ENCODE results near the gene IPP. TPM values are rescaled to one million over a fixed set of nuclear protein-coding genes. Genes with fewer than 3 reads are reported as not detected.
"Not testable (repeated sequence)": the region's sequence is repeated elsewhere in the genome, so short reads cannot be mapped to it uniquely, and the experiment has no call there.

Gene IPP
- 20.9 TPM for total RNA-seq

- peak; percentile 97 for DNase-seq (ENCODE audit: low spot score)
Observed at GRCh38 chr1:45750298-45751038, at the start of gene IPP. TSS of gene IPP (minus strand) at chr1:45750653. CDS start at chr1:45746411, 4,242 bp downstream.

GRCh38 chr1:45796946-45797345 is 46.5 kb upstream of the IPP start:
- DNase-seq (ENCODE audit: low spot score) = no peak

DNA sequence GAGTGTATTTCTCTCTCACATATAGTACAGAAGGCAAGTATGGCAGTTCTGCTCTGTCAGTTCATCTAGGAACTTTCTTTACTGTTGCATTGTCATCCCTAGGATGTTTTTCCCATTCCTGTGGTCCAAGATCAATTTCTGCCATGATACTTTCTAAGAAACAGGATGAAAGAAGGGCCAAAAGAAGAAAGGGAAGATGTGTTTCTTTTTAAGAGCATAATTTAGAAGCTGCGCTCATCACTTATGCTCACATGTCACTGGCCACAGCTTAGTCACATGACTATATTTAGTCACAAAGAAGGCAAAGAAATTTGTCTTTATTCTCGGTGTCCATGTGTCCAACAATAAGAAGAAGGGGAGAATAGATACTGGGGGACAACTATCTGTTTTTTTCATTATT is 45.9 kb upstream of the IPP start:
- no peak for DNase-seq (ENCODE audit: low spot score)

- DNase-seq (ENCODE audit: low spot score) = no peak
Observed at GRCh38 chr1:45793942-45794604, 43.6 kb upstream of the IPP start.

- DNase-seq (ENCODE audit: low spot score) = no peak
Observed at GRCh38 chr1:45792744-45793143, 42.3 kb upstream of the IPP start.

DNA sequence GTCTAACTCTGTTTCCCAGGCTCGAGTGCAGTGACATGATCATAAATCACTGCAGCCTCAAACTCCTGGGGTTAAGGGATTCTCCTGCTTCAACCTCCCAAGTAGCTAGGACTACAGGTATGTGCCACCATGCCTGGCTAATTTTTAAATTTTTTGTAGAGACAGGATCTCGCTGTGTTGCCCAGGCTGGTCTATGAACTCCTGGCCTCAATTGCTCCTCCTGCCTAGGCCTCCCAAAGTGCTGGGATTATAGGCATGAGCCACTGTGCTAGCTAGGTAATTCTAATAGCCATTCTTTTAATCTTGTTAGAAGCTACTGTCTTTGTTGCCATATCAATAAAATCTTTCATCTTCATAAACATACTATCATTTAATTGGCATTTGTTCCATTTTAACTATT is 39.1 kb upstream of the IPP start:
- DNase-seq (ENCODE audit: low spot score) = no peak

- no peak for DNase-seq (ENCODE audit: low spot score)
Observed at GRCh38 chr1:45787905-45788304, 37.5 kb upstream of the IPP start.

- DNase-seq (ENCODE audit: low spot score) = no peak
Observed at GRCh38 chr1:45785583-45785982, 35.1 kb upstream of the IPP start.

- DNase-seq (ENCODE audit: low spot score) = no peak
Observed at GRCh38 chr1:45775794-45776193, 25.3 kb upstream of the IPP start.

DNA sequence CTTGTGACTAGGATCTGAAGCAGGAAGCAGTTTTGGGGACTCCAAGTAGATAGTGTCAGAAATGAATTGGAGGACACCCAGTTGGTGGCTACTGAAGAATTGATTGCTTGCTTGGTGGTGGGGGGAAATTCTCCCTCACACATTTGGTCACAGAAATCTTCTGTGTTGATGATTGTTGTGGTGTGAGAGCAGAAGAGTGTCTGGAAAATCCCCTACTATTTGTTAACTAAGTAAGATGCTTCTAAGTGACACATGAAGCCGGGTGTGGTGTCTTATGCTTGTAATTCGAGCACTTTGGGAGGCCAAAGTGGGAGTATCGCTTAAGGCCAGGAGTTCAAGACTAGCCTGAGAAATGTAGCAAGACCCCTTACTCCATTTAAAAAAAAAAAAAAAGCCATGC is 22.5 kb upstream of the IPP start:
- no peak for DNase-seq (ENCODE audit: low spot score)

DNA sequence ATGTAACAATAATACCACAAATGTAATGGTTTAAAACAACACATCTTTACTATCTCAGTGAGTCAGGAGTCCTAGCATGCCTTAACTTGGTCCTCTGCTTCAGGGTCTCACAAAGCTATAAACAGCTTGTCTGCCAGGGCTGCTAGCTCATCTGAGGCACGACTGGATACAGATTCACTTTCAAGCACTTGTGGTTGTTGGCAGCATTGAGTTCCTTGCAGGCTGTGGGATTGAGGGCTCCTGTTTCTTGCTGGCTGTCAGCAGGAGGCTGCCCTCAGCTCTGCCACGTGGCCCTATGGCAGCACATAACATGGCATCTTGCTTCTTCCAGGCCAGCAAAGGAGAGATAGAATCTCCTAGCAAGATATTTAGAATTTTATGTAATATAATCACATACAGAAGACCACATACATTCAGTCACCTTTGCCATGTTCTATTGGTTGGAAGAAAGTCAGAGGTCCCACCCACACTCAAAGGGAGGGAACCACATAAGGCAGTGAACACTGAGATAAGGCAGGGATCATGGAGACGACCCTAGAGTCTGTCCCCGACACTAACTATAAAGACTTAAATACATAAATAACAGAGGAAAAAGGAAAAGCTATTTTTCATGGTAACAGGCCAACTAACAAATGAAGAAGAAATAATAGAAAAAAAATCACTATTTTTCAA is 18.9 kb upstream of the IPP start:
- DNase-seq (ENCODE audit: low spot score) = no peak

DNA sequence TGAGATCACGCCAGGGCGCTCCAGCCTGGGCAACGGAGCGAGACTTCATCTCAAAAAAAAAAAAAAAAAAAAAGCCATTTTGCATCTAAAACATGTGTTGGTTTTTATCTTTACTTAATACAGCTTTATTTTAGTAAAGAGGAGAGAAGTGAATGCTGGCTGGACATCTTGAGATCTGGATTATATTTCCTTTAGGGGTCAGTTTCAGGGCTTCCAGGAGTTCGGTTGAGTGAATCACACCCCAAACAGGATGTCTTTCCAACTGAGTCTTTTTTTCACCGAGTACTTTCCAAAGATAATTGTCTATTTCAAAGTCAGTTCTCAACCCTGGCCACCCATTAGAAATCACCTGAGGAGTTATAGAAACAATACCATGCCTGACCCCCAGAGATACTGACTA is 16.6 kb upstream of the IPP start:
- DNase-seq (ENCODE audit: low spot score) = no peak

DNA sequence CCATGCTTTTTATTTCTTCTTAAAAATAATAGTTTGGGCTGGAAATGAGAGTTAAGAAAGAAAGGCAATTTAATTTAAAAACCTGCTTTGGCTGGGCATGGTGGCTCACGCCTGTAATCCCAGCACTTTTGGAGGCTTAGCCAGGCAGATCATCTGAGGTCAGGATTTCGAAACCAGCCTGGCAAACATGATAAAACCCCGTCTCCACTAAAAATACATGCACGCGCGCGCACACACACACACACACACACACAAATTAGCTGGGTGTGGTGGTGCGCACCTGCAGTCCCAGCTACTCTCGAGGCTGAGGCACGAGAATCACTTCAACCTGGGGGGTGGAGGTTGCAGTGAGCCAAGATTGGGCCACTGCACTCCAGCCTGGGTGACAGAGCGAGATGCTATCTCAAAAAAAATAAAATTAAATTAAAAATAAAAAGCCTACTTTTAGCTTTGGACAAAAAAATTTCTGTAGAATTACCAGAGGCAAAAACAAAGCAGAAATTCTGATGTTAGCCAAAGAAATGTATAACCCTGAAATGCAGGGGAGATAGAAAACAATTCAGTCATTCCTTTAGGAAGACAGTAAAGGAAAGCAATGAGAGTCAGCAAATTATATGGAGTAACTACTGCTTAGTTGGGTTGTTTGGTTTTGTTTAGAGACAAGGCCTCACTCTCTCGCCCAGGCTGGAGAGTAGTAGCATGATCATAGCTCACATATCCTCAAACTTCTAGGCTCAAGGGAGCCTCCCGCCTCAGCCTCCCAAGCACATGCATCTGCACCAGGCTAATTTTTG is 15.7 kb upstream of the IPP start:
- no peak for DNase-seq (ENCODE audit: low spot score)

- DNase-seq (ENCODE audit: low spot score) = no peak
Observed at GRCh38 chr1:45762291-45762690, 11.8 kb upstream of the IPP start.

GRCh38 chr1:45755697-45756096 is 5.2 kb upstream of the IPP start:
- DNase-seq (ENCODE audit: low spot score) = no peak

- DNase-seq (ENCODE audit: low spot score) = no peak
Observed at GRCh38 chr1:45753248-45754037, 3.0 kb upstream of the IPP start.

DNA sequence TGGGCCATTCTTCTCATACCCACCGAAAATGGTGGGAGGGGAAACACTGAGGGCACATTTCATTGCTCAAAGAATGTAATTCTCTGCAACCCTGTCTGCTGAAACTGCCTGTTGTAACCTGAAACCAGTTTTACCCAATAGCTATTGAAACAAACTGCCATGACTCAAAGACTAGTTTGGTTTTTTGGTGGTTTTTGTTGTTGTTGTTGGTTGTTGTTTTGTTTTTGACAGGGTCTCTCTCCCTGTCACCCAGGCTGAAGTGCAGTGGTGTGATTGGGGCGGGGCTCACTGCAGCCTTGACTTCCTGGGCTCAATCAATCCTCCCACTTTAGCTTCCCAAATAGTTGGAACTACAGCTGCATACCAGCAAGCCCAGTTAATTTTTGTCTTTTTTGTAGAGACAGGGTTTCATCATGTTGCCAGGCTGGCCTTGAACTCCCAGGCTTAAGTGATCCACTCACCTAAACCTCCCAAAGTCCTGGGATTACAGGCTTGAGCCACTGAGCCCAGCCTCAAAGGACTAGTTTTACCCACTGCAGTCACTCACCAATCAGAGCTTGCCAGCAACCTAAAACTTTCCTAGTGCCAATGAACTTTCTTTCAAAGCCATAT is 2.1 kb upstream of the IPP start:
- no peak for DNase-seq (ENCODE audit: low spot score)

GRCh38 chr1:45752014-45752413 is 1.6 kb upstream of the IPP start:
- DNase-seq (ENCODE audit: low spot score) = no peak

GRCh38 chr1:45751039-45751838 is 786 bp upstream of the IPP start:
- not testable (repeated sequence) for DNase-seq (ENCODE audit: low spot score)

DNA sequence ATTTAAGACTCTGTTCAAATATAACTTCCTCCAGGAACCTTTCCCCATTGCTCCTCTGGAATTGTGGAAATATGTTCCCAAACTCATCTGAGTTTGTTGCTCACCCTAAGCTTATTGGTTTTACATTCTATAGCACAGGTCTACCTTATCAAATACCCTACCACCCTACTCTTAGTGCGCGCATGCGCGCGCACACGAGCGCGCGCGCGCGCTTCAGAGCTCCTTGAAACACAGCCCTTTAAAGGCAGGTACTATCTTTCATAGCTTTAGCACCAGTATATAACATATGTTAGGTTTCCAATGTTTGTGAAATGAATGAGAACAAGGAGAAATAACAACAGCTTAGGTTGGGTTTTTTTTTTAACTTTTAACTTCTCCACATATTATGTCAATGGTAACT is 3.5 kb downstream of the IPP start:
- DNase-seq (ENCODE audit: low spot score) = no peak

Measured in mucosa of gallbladder (tissue), 1 donor.